ENCODE measurements around the gene APOC3.
"Not testable (repeated sequence)": the region's sequence is repeated elsewhere in the genome, so short reads cannot be mapped to it uniquely, and the experiment has no call there.

APOC3 gene

GRCh38 chr11:116832350-116833290, 2.9 kb downstream of the APOC3 start:
- no peak for DNase-seq

GRCh38 chr11:116833491-116833815, 3.7 kb downstream of the APOC3 start:
- DNase-seq = no peak

GRCh38 chr11:116833816-116834534, 4.3 kb downstream of the APOC3 start:
- no peak for DNase-seq

- not testable (repeated sequence) for DNase-seq
Observed at GRCh38 chr11:116834535-116835041, 4.9 kb downstream of the APOC3 start.

- no peak for DNase-seq
Observed at GRCh38 chr11:116835042-116835772, 5.5 kb downstream of the APOC3 start.

GRCh38 chr11:116835791-116836631, 6.3 kb downstream of the APOC3 start:
- DNase-seq = peak; percentile 86

- DNase-seq = no peak
Observed at GRCh38 chr11:116836632-116836991, 6.9 kb downstream of the APOC3 start.

GRCh38 chr11:116837231-116838091, 7.8 kb downstream of the APOC3 start, which contains the start of gene APOA1:
Gene APOA1 (minus strand): TSS chr11:116837622. CDS start chr11:116837387, 235 bp downstream.
- no peak for DNase-seq

- DNase-seq = no peak
Observed at GRCh38 chr11:116838321-116839084, 8.8 kb downstream of the APOC3 start.

GRCh38 chr11:116840224-116840745, 10.6 kb downstream of the APOC3 start:
- DNase-seq = no peak

- no peak for DNase-seq
Observed at GRCh38 chr11:116840746-116841296, 11.1 kb downstream of the APOC3 start.

GRCh38 chr11:116842117-116842516, 12.4 kb downstream of the APOC3 start:
- DNase-seq = no peak

GRCh38 chr11:116842909-116843308, 13.2 kb downstream of the APOC3 start:
- no peak for DNase-seq

GRCh38 chr11:116843661-116844060, 14.0 kb downstream of the APOC3 start:
- DNase-seq = no peak

GRCh38 chr11:116844722-116845121, 15.0 kb downstream of the APOC3 start:
- no peak for DNase-seq

GRCh38 chr11:116847612-116848011, 17.9 kb downstream of the APOC3 start:
- DNase-seq = no peak

GRCh38 chr11:116849060-116849459, 19.4 kb downstream of the APOC3 start:
- DNase-seq = no peak

GRCh38 chr11:116849486-116849885, 19.8 kb downstream of the APOC3 start:
- DNase-seq = no peak

- peak; percentile 62 for DNase-seq
Observed at GRCh38 chr11:116851626-116852025, 21.9 kb downstream of the APOC3 start.
